ENCODE results near the gene MMAB. TPM values are rescaled to one million over a fixed set of nuclear protein-coding genes. Genes with fewer than 3 reads are reported as not detected.

Gene MMAB
- total RNA-seq, 2 experiments from 2014 or later: 35.4 to 40.9 TPM

DNA sequence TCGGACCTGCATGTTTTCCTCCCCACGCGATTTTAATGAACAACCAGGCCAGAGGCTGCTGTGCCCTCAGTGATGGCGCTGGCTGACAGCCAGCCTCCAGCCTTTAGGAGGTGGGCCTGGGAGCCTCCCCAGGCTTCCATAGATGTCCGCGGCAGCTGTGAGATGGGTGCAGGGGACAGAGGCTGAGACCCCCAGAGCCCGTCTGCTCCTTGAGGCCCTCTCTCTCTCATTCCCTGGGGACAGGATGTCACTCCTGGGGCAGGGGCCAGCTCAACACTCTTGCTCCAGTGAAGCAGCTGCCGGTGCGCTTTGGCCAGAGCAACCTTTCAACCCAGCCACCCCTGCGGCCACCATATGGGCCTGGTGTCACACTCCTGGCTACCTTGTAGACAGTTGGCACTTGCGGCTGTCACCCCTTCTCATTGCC is 25.1 kb upstream of the MMAB start:
- no peaks in the 10 kb centered on the region for H3K27me3 Mint-ChIP-seq
- no peaks in the 10 kb centered on the region for H3K9me3 Mint-ChIP-seq (ENCODE audit: low read depth)
- H3K4me1 Mint-ChIP-seq: peaks cover 28% of the 10 kb centered on the region
- ATAC-seq (no peak), DNase-seq (no peak)
- H3K27ac Mint-ChIP-seq: no peak overlapping the region
- CTCF ChIA-PET: interaction anchor here (0.8 to 5.8 kb wide), 21 partner anchors 8 to 247 kb away, joined by 3 to 74 read pairs (median 5); partner anchors contain the start of genes FAM222A, MMAB and MVK
- H3K36me3 Mint-ChIP-seq: no peaks in the 10 kb centered on the region
- H3K4me3 Mint-ChIP-seq: no peak overlapping the region

DNA sequence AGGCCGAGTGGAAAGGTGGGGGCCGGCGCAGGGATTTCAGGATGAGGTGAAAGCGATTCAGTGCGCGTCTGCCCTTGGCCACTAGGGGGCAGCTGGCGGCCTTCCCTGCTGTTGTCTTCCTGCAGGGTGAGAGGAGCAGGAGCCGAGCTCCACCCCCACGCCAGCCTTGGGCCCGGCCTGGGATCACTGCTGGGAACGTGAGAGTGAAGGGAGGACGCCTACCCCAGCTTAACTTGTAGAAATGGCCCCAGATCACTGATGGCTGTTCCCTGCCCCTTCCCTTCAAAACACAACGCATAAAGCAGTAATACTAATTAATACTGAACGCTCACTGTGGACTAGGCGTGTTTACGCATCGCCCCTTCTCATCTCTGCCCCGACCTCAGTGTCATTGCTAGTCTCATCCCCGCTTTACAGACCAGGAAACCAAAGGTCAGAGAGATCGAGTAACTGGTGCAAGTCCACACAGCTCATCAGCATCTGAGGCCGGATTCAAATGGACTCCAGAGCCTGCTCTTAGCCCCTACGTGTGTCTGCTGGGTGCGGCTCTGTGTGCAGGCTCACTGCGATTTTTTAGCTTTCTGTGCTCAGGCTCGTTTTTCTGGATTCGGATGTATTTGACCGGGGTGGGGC is 24.6 kb upstream of the MMAB start:
- DNase-seq (peak; percentile 72), ATAC-seq (peak; percentile 73)
- Mint-ChIP-seq H3K9me3 (ENCODE audit: low read depth) (no peaks in the 10 kb centered on the region), H3K27ac (no peak overlapping the region), H3K27me3 (no peaks in the 10 kb centered on the region), H3K4me3 (no peak overlapping the region), H3K36me3 (no peaks in the 10 kb centered on the region), H3K4me1 (peaks cover 26% of the 10 kb centered on the region)
- CTCF ChIA-PET: interaction anchor here (0.7 to 5.8 kb wide), 33 partner anchors 9 to 247 kb away, joined by 3 to 74 read pairs (median 4); partner anchors contain the start of genes FAM222A, MMAB and MVK

DNA sequence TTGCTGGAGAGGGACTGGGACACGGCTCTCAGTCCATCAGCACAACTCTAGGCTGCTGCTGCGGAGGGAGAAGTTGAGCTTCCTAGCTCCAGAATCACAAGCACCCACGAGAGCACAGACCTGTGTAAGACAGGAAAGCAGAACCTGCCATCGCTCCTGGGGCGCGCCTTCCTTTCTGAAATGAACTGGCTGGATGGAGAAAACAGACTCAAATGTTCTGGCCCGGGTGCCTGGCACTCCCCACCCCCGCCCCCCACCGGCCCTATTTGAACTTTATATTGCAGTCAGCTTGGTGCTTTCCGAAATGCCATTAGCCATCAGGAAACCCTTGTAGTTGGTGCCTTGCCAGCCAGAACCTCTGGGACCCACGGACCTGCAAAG is 24.1 kb upstream of the MMAB start:
- CTCF ChIA-PET: interaction anchor here (0.7 to 5.8 kb wide), 34 partner anchors 9 to 248 kb away, joined by 3 to 74 read pairs (median 4); partner anchors contain the start of genes FAM222A, MMAB and MVK
- Mint-ChIP-seq H3K4me1 (peaks cover 26% of the 10 kb centered on the region), H3K27ac (no peak overlapping the region), H3K9me3 (ENCODE audit: low read depth) (no peaks in the 10 kb centered on the region), H3K27me3 (no peaks in the 10 kb centered on the region), H3K36me3 (no peaks in the 10 kb centered on the region), H3K4me3 (no peak overlapping the region)
- no peak for ATAC-seq
- no peak for DNase-seq

DNA sequence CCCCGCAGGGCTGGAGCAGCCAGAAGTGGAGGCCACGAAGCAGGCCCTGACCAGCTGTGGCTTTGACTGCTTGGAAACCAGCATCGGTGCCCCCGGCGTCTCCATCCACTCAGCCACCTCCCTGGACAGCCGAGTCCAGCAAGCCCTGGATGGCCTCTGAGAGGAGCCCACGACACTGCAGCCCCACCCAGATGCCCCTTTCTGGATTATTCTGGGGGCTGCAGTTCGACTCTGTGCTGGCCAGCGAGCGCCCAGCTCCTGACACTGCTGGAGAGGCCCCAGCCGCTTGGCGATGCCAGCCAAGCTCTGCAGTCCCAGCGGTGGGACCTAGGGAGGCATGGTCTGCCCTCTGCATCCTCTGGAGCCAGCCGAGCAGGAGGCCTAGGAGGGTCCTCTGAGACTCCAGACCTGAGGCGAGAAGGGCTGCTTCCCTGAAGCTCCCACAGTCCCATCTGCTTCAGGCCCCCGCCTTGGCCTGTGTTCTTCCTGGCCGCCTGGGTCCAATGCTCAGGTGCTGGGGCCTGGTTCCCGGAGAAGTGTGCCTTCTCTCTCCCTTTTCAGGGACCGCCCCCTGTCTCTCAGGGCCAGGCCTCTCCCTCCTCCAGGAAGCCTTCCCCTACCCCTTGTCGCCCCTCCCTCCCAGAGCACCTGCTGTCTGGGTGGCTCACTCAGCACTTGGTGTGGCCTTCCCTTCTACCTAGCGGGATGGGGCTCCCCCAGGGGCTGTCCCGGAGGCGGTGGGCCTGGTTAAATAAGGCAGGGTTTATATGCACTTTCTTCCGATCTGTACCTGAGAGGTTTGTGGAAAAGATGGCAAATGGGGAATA is 23.3 kb upstream of the MMAB start:
- Mint-ChIP-seq H3K36me3 (no peaks in the 10 kb centered on the region), H3K4me3 (no peak overlapping the region), H3K9me3 (ENCODE audit: low read depth) (no peaks in the 10 kb centered on the region), H3K27me3 (no peaks in the 10 kb centered on the region), H3K4me1 (peaks cover 26% of the 10 kb centered on the region), H3K27ac (no peak overlapping the region)
- no peak for ATAC-seq
- DNase-seq: no peak
- CTCF ChIA-PET: interaction anchor here (0.7 to 5.8 kb wide), 29 partner anchors 8 to 249 kb away, joined by 3 to 74 read pairs (median 4); partner anchors contain the start of genes FAM222A, MMAB and MVK

DNA sequence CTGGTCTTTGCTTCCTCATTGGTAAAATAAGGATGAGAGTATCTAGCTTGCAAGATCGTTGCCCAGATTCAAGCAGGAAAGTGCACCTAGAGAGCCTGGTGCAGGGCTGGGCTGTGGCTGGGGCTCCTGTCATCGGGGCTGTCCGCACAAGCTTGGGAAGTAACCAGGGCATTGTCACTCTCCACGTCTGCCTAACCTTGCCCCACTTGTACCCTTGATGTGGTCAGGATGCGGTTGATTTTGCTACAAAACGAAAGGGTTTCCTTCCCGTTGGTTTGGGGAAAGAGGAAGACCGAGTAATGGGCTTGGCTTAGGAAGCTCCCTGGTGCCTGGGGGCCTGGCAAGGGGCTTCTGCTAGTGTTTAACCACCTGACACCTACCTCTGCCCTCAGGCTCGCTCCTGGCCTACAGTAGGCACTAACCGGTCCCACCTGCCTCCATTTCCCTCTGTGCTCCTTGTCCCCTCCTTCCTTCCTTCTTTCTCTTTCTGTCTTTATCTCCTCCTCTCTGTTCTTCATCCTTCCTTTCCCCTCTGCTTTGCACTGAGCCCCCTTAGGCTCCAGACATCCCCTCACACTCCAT is 22.1 kb upstream of the MMAB start:
- DNase-seq: peak; percentile 48
- Mint-ChIP-seq H3K4me1 (peaks cover 26% of the 10 kb centered on the region), H3K9me3 (ENCODE audit: low read depth) (no peaks in the 10 kb centered on the region), H3K27me3 (no peaks in the 10 kb centered on the region), H3K4me3 (no peak overlapping the region), H3K36me3 (no peaks in the 10 kb centered on the region), H3K27ac (no peak overlapping the region)
- CTCF ChIA-PET: interaction anchor here (0.6 to 5.8 kb wide), 6 partner anchors 9 to 186 kb away, joined by 3 to 74 read pairs (median 4); no protein-coding TSS in a partner anchor
- ATAC-seq: peak; percentile 24

GRCh38 chr12:109594556-109595317 is 21.4 kb upstream of the MMAB start:
- Mint-ChIP-seq H3K9me3 (ENCODE audit: low read depth) (no peaks in the 10 kb centered on the region), H3K27ac (no peak overlapping the region), H3K4me1 (peaks cover 26% of the 10 kb centered on the region), H3K36me3 (no peaks in the 10 kb centered on the region), H3K27me3 (no peaks in the 10 kb centered on the region), H3K4me3 (no peak overlapping the region)
- CTCF ChIA-PET: interaction anchor here (0.6 to 1.9 kb wide), 4 partner anchors 10 to 187 kb away, joined by 3 to 11 read pairs (median 4); no protein-coding TSS in a partner anchor
- ATAC-seq (no peak), DNase-seq (no peak)

DNA sequence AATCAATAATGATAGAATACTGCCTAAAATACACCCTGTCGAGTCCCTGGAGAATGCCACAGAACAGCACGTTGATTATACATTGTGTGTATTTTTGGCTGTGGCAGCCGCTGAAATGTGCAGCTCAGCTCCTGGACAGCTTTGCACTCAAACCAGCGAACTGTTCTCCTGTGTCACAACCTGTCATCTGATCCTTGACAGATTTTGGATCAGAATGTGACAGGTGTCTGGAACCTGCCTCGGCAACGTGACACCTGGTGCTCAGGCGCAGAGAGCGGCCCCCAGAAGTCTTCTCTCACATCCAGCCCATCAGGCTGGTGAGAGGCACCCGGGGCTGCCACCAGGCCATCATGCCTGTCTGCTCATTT is 19.6 kb upstream of the MMAB start:
- DNase-seq: no peak
- peaks cover 22% of the 10 kb centered on the region for H3K4me1 Mint-ChIP-seq
- H3K27ac Mint-ChIP-seq: no peak overlapping the region
- no peaks in the 10 kb centered on the region for H3K27me3 Mint-ChIP-seq
- H3K36me3 Mint-ChIP-seq: peaks cover 3% of the 10 kb centered on the region
- no peak overlapping the region for H3K4me3 Mint-ChIP-seq
- no peaks in the 10 kb centered on the region for H3K9me3 Mint-ChIP-seq (ENCODE audit: low read depth)
- ATAC-seq: no peak
- CTCF ChIA-PET: interaction anchor here (0.7 to 1.1 kb wide), 2 partner anchors 182 to 246 kb away, joined by 3 to 4 read pairs; no protein-coding TSS in a partner anchor

- H3K9me3 Mint-ChIP-seq (ENCODE audit: low read depth): no peaks in the 10 kb centered on the region
- H3K36me3 Mint-ChIP-seq: peaks cover 3% of the 10 kb centered on the region
- no peaks in the 10 kb centered on the region for H3K27me3 Mint-ChIP-seq
- H3K27ac Mint-ChIP-seq: no peak overlapping the region
- CTCF ChIA-PET: interaction anchor here (1.1 kb wide), 1 partner anchor 182 kb away, joined by 3 read pairs; no protein-coding TSS in a partner anchor
- DNase-seq: no peak
- H3K4me3 Mint-ChIP-seq: no peak overlapping the region
- H3K4me1 Mint-ChIP-seq: peaks cover 20% of the 10 kb centered on the region
- ATAC-seq: no peak
Observed at GRCh38 chr12:109592195-109592904, 19.0 kb upstream of the MMAB start.

- no peak overlapping the region for H3K27ac Mint-ChIP-seq
- H3K4me3 Mint-ChIP-seq: no peak overlapping the region
- H3K9me3 Mint-ChIP-seq (ENCODE audit: low read depth): no peaks in the 10 kb centered on the region
- no peaks in the 10 kb centered on the region for H3K27me3 Mint-ChIP-seq
- DNase-seq (no peak), ATAC-seq (no peak)
- peaks cover 20% of the 10 kb centered on the region for H3K4me1 Mint-ChIP-seq
- CTCF ChIA-PET: no interaction called here
- H3K36me3 Mint-ChIP-seq: peaks cover 3% of the 10 kb centered on the region
Observed at GRCh38 chr12:109591041-109591440, 17.7 kb upstream of the MMAB start.

GRCh38 chr12:109590566-109590965 is 17.3 kb upstream of the MMAB start:
- Mint-ChIP-seq H3K27me3 (no peaks in the 10 kb centered on the region), H3K27ac (no peak overlapping the region), H3K9me3 (ENCODE audit: low read depth) (no peaks in the 10 kb centered on the region), H3K4me3 (no peak overlapping the region), H3K36me3 (peaks cover 3% of the 10 kb centered on the region), H3K4me1 (peaks cover 16% of the 10 kb centered on the region)
- DNase-seq (no peak), ATAC-seq (no peak)
- CTCF ChIA-PET: no interaction called here

DNA sequence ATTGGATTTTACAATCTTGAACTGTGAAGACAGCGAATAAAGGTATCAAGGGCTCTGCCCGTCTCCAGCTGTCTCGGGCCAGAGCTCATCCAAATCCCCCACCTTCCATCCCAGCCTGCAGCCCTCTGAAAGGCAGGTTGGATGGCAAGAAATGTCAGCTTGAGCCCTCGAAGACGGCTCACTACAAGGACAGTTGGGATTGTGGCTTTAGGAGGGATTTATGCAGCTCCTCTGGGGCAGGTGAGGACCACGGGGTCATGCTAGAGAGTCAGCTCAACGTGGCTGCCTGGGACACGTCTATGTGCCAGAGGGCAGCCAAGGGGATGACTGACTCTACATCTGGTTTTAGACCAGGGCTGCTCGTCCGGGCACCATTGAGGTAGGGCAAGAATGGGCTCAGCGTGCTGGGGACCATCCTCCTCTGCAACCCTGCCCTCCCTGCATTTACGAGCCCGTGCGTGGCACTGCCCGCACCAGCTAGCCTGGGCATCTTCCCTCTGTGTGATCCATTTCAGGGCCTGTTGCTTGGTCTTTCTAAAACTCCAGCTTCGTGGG is 16.5 kb upstream of the MMAB start:
- no peaks in the 10 kb centered on the region for H3K9me3 Mint-ChIP-seq (ENCODE audit: low read depth)
- H3K27ac Mint-ChIP-seq: no peak overlapping the region
- DNase-seq (no peak), ATAC-seq (no peak)
- peaks cover 8% of the 10 kb centered on the region for H3K4me1 Mint-ChIP-seq
- peaks cover 3% of the 10 kb centered on the region for H3K36me3 Mint-ChIP-seq
- CTCF ChIA-PET: no interaction called here
- no peak overlapping the region for H3K4me3 Mint-ChIP-seq
- no peaks in the 10 kb centered on the region for H3K27me3 Mint-ChIP-seq

DNA sequence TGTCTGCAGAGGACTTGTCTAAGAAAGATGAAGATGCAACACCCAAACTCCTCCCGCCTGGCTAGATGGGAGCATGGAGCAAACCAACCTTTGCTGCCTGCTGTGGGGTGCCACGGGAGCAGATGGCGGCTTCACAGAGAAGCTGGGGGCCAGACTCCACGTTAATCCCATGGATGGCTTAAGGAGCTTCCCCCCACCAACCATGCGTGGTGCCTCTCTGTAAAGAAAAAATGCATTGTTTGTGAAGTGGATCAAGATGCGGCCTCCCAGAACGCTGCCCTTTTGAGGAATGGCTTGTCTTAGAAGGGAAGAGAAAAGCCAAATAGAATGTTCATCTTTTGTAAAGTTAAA is 15.9 kb upstream of the MMAB start:
- Mint-ChIP-seq H3K27ac (no peak overlapping the region), H3K4me3 (no peak overlapping the region), H3K36me3 (peaks cover 3% of the 10 kb centered on the region), H3K9me3 (ENCODE audit: low read depth) (no peaks in the 10 kb centered on the region), H3K27me3 (no peaks in the 10 kb centered on the region), H3K4me1 (peaks cover 2% of the 10 kb centered on the region)
- CTCF ChIA-PET: no interaction called here
- DNase-seq: no peak
- no peak for ATAC-seq

Data from activated CD8-positive, alpha-beta memory T cell treated with anti-CD3 and anti-CD28 coated beads, Interleukin-2, amount 10 ng/mL, durations not matched to agents 7 days and 5 days (primary cell).